GM19397 (cell line): ENCODE measurements around the gene RGMB.

ENCODE experiments used
- ATAC-seq: cut with Tn5 transposase; IDR thresholded peaks from one replicate; pipeline ENCODE4 v1.9.1; 2021; ENCODE audit warnings: mild to moderate bottlenecking, moderate library complexity; ENCODE audit not compliant: unreplicated experiment

Gene RGMB

DNA sequence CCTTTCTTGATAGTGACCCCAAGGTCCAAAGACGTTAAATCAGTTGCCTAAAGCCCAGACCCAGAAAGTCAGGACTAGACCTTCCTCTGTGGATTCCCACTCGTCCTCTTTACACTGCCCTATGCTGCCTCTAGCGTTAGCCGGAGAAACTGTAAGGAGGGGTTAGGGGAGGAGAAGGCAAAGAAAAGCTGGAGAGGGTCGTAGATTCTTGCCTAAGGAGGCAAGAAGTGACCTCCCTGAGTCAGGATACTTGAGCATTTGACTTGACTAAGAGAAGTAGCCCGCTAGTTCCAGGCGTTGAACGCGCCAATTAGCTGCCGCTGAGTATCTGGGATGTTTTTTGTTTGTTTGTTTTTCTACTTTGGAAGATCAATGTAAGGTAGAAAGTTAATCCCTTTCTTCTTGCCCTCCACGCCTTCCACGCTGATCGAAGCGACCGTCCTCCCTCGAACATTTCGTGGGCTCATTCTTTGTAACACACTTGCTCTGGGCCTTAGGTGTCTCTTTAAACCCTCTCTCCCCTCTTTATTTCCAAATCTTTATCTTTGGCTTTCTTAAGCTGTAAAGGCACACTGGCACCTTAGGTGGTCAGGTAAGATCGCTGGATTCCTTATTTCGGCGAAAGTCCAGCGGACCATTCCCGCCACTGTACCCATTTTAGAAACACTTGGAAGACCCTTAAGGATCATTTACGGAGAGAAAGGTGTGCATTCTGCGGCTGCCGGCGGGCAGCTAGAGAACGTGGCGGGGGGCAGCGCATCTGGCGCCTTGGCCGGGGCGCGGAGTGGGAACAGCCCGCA lies 5.1 kb upstream of the RGMB start:
- peak; percentile 36 for ATAC-seq

DNA sequence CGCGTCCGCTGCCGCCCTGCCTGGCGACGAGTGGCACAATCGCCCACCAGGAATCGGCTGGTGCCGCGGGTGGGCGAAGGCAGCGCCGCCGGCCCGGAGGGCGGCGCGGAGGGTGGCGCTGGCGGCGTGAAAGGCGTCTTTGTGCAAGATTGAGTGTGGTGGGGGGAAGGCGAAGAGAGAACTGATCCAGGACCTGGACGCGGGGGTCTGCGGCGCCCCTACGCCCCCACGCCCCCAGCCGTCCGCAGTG lies 4.6 kb upstream of the RGMB start:
- no peak for ATAC-seq

DNA sequence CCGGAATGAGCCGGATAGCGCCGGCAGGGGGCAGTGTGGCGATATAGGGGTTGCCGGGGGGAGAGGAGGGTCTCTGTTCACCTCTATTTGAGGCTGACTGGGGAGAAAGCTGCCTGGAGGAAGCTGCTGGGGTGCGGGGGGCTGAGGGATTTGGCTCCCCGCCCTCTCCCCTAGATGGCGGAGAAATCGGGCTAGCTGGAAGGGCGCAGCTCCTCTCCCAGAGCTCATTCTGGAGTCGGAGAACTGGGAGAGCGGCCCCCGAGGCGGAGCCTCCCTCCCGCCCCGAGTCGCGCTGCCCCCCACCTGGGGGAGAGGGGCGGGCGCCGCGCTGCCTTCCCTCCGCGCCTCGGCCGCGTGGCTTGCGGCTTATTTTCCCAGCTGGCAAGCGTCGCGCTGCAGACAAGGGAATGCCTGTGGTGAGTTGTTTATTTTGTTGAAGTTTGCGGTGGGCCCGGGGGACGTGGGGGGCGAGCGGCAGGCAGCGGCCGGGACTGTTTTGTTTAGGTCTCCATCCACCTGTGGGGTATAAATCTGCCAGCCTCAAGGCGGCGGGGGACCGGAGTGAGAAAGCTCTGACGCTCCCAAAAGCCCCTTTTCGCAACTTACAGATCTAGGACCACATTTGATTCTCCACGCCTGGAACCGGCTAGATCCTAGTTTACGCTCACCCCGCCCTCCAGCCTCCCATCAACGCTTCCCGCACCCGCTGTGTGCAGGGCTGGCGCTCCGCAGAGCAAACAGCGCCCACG lies 4.1 kb upstream of the RGMB start:
- ATAC-seq, result no peak

DNA sequence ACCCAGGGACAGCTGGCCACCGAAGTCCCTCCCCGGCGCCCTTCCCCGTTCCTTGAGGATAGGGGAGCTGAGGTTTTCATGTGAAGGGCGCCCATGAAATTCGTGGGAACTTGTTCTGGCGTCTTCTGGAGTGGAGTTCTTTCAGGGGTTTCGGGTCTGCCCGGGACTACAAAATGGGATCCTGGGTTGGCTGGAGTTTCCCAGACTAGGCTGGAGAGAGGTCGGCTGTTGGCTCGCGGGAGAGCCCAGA lies 3.6 kb upstream of the RGMB start:
- ATAC-seq, result no peak

DNA sequence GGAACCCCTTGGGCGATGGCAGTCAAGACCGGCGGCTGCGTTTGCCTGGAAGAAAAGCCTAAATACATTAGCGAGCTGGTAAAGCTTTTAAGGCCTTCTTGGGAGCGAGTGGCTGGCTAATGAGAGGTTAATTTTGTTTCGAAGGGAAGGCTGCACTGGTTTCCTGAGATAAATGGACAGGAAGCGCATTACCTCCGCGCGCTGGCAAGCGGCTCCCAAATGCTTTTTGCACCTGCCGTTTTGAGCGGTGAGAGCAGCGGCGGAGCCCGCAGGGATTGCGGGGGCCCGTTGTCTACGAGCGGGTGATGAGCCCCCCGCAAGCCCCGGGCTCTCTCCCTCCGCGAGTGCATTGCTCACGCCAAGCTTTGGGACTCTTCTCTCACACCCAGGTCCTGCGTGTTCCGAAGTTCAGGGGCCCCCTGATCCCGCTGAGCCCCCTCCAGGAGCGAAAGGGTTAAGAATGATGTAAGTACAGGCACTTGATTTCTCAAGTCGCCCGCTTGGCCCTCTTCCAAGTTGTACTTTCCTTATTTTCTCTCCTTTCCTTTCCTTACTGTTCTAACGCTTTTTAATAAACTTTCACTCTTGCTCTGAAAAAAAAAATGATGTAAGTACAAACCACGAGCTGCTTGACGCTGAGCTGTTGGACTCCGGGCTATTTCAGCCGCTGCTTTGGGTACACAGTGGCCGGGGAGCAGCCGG lies 3.1 kb upstream of the RGMB start:
- no peak for ATAC-seq

DNA sequence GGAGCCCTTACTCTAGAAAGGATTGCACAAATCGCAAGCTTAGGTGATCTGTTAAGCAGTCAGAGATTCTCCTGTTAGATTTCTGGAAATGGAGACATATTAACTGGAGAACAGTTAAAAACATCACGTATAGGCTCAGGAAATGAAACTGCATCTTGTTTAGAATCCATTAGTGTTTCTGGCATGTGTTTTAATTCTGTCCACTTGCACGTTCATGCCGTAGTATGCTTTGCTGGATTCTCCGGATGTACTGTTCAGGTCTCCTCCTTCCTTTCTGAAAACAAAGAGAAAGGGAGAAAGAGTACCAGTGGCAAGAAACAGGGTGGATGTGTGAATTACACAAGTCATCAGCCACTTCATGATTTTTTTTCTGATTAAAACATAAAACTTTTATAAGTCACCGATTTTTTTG lies 2.5 kb upstream of the RGMB start:
- ATAC-seq, result no peak

DNA sequence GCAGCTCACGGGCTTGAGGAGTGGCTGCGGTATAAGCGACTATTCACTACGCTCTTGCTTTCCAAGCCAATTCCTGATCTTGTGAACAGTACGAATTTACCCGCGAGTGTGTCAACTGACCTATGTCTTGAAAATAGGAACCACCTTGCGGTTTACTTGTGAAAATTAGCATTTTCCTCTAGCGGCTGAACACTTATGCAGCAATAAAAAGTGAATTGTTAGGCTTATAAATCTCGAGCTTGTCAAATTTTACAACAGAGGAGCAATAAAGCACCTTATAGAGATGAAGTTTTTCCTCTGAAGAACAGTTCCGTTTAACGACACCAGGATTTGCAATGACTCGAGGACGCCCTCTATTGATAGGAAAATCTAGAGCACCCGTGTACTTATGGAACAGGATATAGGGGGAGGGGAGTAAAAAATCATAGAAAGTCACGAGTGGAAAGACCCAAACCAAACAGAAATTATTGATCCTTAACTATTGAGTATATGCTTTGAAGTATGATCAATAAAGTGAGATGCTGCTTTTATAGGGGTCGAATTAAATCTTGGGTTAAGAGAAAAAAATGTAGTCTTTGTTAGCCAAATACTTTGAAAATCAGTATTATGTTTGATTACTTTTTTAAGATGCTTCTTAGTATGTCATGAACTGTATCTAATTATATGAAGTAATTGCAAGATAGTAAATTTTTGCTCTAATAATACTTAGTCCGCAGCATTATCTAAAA lies 1.9 kb upstream of the RGMB start:
- no peak for ATAC-seq

DNA sequence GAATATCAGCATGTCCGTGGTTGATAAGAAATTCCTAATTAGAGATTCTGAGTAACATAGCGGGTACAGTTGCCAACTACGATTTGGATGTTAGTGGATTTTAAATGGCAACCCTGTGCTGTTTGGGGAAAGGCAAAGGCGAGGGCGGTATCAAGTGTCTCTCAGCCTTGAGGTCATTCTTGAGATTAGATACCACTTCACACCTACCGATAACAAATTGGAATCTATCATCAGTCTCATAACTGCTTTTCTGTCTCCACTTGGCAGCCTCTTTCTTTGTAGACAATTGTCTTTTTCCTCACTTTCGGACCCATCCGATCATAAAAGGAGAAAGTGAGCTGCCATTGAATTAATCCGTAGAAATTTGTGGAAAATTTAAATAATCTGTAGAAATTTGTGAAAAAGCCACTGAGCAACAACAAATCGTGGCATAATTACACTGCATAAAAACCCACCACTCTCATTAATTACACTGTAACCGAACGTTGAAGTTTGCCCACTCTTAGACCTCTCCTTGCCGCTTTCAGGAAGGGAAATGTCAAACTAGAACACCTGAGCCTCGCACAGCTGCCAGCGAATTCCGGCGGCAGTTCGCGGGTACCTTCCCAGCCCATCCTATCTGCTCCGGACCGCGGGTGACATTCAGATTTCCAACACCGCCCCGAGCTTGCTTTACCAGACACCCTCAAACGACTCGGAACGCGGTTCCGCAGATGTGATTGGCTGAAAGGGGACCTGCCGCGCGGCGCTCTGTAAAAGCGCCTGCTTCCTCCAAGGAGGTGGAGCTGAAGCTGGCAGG lies 849 bp upstream of the RGMB start:
- no peak for ATAC-seq

DNA sequence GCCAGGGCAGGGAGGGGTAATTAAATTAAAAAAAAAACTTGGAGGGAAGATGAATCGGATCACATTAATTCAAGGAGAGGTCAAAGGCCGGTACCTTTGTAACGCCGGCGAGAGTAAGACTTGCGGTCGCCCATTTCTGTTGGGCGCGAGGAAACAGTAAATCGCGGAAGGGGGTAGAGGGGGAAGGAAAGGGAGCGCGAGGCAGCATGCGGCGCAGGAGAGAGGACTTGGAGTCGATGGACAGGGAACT lies 324 bp upstream of the RGMB start:
- no peak for ATAC-seq

DNA sequence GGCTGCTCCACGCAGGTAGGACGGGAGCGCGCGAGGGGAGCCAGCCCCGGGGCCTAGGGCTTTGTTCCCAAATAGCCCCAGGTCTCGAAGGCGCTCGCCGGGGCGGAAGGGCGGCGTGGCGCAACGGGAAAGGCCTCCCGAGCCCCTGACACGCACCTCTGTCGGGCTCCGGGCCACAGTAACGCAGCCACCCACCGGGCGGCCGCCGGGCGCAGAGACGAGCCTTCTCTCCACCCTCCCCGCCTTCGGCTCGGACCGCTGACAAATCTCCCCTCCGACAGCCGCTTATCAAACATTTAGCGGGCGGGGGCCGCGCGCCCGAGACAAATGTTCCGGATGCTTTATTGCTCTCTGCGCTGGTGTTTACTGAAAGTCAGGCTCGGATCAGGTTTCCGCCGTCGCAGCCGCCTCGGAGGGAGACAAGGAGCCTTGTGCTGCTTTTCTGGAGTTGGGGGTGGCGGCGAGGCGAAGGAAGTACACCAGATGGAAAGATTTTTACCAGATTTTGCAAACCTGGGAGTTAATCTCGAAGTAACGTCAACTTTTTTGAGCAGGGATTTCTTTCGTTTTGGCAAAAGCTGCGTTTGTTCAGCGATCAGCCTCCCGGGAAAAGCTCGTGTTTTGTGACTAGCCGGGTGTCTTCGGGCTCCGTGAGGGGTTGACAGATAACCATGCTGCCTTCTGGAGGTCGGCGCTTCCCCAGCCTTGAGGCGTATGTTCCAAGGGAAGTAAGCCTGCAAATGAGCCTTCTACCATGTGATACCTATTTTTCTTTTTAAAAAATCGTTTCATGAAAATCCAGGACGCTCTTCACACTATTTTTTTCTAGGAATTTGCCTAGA lies 950 bp downstream of the RGMB start:
- peak; percentile 25 for ATAC-seq

DNA sequence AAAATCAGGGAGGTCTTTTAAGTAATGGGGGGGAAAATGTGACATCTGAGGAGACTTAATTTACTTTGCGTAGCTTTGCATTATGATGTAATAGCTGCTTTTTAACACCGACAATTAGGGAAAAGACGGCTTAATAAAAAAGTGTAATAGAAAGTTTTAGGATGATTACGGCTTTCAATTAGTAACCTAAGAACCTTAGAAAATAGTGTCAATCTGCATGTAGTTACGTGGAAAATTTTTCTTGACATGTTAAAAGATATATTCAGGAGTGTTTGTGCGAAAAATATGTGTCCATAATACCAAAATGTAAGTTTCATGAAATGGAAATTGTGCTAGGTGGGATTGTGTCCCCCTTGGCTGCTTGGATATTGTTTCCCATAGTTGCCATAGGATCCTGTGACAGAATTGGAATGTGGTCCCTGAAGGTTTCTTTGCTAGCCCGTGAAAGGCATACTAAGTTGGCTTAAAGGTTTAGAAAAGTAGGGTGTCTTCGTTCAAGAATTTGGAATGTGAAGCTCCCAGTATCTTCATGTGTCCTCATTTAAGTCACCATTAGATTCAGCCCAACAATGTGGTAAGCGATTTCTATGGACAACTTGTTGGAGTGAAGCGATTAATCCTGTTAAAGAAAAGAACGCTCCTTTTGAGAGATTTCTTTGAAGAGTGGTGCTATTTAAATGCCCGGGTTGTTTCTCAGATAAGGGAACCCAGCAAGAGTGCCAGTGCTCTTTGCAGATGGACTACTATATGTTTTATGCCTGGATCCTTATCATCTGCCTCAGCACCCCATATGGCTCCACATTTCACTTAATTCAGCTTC lies 2.0 kb downstream of the RGMB start:
- ATAC-seq, result no peak

DNA sequence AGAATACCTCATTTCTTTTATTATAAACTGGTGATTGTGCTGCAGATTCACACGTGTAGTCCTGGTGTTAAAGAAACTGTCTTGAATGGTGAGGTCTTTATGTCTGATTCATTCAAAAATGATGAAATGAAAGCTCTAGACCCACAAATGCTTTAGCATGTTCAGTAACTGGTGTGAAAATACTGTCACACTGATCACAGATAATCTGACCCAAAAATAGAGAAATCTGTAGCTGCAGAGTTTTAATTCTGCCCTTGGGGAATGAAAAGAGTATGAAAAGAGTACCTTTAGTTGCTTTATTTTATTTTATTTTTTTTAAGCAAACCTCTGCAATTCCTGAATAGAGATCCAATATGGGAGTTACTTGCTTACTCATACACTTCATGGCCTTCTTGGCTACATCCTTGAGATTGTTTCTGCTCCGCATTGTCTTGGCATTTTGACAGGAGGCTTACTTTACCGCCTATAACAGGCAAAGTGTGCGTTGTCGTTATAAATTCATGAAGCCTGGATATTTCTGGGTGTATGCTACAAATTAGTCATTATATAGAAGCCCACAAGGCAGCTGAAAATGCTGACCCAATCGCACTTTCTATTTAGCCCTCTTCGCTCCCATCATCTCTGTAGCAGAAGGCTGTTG lies 2.7 kb downstream of the RGMB start:
- ATAC-seq, result no peak

DNA sequence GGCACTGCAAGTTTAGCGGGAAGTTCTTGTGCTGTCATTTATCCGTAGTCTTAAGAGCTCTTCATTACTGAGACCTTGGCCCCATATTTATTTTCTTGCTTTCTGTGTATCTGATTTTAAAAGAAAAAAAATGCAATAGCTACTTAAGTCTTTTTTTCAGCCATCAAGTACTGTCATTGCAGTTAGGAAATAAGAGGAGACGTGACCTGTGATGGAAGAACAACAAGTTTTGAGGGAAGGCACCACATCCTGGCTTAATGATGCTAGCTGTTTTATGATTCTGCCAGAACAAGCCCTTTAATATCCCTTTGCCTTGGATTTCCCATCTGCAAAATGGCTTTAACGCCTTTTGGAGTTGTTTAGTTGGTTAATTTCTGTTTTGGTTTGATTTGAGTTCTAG lies 3.8 kb downstream of the RGMB start:
- ATAC-seq, result no peak

DNA sequence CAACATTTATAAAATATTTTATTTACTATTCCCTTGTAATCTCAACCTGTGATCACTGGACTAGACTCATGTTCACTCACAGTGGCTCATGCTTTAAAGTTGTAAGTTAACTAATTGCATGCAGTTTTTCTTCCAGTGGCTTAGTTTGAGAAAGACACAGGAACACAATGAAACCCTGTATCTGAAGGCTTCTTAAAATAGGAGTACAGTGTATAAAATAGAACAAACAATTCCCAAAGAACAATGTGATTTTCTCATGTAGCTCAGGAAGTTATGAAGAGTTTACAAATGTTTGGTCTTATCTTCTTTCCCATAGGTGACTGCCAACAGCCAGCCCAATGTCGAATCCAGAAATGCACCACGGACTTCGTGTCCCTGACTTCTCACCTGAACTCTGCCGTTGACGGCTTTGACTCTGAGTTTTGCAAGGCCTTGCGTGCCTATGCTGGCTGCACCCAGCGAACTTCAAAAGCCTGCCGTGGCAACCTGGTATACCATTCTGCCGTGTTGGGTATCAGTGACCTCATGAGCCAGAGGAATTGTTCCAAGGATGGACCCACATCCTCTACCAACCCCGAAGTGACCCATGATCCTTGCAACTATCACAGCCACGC lies 5.9 kb downstream of the RGMB start:
- no peak for ATAC-seq

DNA sequence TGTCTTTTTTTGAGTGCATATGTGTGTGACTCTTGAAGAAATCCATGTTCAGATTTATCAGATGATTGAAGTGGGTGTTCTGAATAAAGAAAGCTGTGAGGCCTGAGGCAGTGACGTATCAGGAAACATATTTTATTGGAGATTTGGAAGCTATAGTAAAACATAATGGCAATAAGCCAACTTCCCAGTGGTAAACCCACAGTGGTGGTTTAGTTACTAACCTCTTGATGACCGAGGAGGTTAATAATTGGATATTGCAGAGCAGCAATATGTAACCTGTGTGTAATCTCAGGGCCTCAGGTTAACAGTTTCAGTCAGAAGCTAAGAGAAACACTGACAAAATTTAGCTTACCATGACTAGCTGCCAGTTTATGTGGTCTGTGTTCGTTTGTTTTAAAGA lies 6.9 kb downstream of the RGMB start:
- no peak for ATAC-seq

DNA sequence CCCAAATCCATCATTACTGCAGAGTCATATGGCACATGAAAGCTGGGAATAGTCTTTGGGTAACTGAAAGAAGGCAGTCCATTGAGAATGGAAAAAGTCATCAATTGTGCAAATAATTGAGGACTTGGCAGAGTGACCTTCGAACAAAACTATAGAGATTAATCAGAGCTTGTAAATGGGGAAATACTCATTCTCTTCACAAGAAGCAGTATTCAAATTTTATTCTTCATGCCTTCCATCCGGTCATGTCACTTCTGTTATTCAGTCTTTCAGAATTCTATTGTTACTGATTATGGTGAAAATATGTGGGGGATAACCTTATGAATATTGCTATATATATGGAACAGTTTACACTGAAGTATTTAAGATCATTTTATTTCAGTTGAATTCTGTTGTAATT lies 8.1 kb downstream of the RGMB start:
- no peak for ATAC-seq

DNA sequence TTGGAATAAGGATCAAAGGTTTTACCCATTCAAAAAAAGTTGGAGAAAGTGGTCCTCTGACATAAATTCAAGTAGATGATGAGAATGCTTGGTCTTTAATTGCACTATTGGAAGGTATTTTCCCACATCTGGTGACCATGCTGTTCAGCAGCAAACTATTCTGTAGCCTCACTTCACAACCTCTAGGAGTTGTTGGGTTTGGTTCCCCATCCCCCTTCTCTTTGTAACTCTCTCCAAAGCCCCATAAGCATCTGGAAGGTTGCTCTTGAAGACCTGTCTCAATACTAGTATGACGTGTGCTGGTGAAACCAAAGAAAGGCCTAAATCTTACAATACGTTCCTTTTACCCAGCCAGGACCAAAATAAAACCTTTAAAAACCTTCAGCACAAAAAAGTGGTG lies 8.5 kb downstream of the RGMB start:
- no peak for ATAC-seq

DNA sequence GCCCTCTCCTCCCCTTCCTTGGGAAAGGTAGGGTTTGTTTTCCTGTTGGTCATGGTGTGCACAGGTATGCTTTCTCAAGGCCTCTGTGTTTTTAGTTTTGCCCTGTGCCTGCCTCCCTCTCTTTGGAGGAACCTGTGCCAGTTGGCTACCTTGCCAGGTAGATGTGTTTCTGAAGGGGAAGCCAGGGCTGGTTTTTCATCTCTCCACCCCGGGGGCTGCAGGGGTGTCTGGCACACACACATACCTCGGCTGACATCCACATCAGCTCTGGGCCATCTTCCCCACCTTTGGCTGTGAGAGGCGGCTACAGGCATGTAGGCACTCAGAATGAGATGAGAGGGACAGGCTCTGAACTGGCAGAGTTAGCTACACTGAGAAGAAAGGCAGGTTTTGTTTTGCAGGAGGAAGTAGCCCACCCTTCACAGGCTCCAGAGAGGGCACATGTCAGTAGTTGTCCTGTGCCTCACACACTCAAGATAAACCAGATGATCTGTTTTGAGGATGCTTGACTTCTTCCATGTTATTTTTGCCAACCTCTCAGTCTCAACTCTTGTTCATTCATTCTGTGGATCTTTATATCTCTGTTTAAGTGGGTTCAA lies 9.7 kb downstream of the RGMB start:
- ATAC-seq, result no peak
